Measurements from ENCODE around the gene TMEM141. TPM values are rescaled to one million over a fixed set of nuclear protein-coding genes. Genes with fewer than 3 reads are reported as not detected.

Gene TMEM141
- total RNA-seq, 1 donor from 2014 or later = 29.2 TPM

DNA sequence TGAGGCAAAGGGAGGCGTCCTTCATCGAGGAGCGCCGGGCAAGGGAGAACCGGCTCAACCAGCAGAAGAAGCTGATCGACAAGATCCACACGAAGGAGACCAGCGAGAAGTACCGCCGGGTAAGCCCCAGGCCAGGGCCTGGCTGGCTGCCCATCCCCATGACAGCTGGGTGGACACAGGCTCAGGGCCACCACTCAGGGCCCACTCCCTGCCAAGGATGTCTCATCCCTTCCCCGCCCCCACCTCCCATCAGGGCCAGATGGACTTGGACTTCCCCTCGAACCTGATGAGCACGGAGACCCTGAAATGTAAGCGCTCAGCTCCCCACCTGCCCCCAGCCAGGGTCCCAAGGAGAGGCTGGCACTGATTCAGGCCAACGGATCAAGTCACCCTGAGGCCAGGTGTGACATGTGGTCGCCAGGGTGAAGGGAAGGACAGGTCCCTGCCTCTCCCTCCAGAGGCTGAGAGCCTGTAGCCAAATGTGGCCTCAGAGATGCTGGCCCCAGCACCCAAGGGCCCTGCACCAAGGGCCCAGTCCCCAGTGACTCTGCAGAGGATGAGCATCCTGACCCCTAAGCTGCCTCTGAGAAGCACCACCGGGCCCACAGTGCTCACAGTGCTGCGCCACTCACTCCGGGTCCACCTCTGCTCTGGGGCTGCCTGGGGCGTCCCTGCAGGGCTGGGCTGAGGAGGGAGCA is 13.5 kb downstream of the TMEM141 start:
- Mint-ChIP-seq H3K4me1 (ENCODE audit: unreplicated experiment) (peaks cover 30% of the 10 kb centered on the region), H3K27ac (ENCODE audit: unreplicated experiment) (no peak overlapping the region), H3K36me3 (ENCODE audit: unreplicated experiment) (no peaks in the 10 kb centered on the region), H3K4me3 (ENCODE audit: unreplicated experiment) (no peak overlapping the region), H3K9me3 (ENCODE audit: unreplicated experiment) (no peaks in the 10 kb centered on the region), H3K27me3 (ENCODE audit: unreplicated experiment) (peaks cover 13% of the 10 kb centered on the region)
- no peak for DNase-seq (ENCODE audit: extremely low spot score, unreplicated experiment)
- TF ChIP-seq, protein P1, sequence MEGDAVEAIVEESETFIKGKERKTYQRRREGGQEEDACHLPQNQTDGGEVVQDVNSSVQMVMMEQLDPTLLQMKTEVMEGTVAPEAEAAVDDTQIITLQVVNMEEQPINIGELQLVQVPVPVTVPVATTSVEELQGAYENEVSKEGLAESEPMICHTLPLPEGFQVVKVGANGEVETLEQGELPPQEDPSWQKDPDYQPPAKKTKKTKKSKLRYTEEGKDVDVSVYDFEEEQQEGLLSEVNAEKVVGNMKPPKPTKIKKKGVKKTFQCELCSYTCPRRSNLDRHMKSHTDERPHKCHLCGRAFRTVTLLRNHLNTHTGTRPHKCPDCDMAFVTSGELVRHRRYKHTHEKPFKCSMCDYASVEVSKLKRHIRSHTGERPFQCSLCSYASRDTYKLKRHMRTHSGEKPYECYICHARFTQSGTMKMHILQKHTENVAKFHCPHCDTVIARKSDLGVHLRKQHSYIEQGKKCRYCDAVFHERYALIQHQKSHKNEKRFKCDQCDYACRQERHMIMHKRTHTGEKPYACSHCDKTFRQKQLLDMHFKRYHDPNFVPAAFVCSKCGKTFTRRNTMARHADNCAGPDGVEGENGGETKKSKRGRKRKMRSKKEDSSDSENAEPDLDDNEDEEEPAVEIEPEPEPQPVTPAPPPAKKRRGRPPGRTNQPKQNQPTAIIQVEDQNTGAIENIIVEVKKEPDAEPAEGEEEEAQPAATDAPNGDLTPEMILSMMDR (IDR thresholded peaks at IDR 0.05) = no peak

DNA sequence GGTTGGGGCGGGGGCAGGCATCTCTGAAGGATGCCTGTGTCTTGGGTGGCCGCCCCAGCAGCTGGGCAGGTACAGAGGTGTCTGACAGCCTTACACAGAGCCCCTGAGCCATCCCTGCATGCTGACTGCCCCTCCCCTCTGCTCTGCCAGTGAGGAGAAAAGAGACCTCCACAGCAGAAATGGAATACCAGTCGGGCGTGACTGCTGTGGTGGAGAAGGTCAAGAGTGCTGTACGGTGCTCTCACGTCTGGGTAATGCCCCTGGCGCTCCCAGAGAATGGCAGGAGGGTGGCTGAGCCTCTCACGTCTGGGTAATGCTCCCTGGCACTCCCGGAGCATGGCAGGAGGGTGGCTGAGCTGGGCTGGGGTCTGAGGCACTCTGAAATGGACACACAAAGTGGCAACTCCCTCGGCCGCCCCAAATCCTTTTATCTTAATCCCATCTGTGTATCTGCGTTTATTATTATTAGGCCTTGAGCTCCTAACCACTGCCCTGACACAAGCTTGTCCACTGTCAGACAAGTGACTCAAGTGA is 14.1 kb downstream of the TMEM141 start:
- TF ChIP-seq, protein P1 (IDR thresholded peaks at IDR 0.05) = no peak
- no peak for DNase-seq (ENCODE audit: extremely low spot score, unreplicated experiment)
- Mint-ChIP-seq H3K27ac (ENCODE audit: unreplicated experiment) (no peak overlapping the region), H3K4me1 (ENCODE audit: unreplicated experiment) (peaks cover 34% of the 10 kb centered on the region), H3K27me3 (ENCODE audit: unreplicated experiment) (peaks cover 13% of the 10 kb centered on the region), H3K36me3 (ENCODE audit: unreplicated experiment) (no peaks in the 10 kb centered on the region), H3K4me3 (ENCODE audit: unreplicated experiment) (no peak overlapping the region), H3K9me3 (ENCODE audit: unreplicated experiment) (no peaks in the 10 kb centered on the region)

DNA sequence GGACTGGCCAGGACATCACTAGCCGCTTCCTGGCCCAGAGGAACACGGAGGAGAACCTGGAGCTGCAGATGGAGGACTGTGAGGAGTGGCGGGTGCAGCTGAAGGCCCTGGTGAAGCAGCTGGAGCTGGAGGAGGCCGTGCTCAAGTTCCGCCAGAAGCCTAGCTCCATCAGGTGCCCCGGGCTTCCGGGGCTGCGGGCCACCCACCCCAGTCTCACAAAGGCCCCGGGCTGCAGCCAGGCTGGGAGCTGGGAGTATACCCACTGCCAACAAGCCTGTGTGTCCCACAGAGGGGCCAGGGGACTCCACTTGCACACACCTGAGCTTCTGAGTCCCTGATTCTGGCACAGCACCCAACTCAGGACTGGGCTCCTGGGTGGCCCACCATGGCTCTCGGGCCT is 14.9 kb downstream of the TMEM141 start:
- DNase-seq (ENCODE audit: extremely low spot score, unreplicated experiment) = no peak
- Mint-ChIP-seq H3K4me1 (ENCODE audit: unreplicated experiment) (peaks cover 30% of the 10 kb centered on the region), H3K9me3 (ENCODE audit: unreplicated experiment) (no peaks in the 10 kb centered on the region), H3K36me3 (ENCODE audit: unreplicated experiment) (peaks cover 3% of the 10 kb centered on the region), H3K4me3 (ENCODE audit: unreplicated experiment) (no peak overlapping the region), H3K27me3 (ENCODE audit: unreplicated experiment) (peaks cover 9% of the 10 kb centered on the region), H3K27ac (ENCODE audit: unreplicated experiment) (no peak overlapping the region)
- TF ChIP-seq, protein P1 (IDR thresholded peaks at IDR 0.05) = no peak

DNA sequence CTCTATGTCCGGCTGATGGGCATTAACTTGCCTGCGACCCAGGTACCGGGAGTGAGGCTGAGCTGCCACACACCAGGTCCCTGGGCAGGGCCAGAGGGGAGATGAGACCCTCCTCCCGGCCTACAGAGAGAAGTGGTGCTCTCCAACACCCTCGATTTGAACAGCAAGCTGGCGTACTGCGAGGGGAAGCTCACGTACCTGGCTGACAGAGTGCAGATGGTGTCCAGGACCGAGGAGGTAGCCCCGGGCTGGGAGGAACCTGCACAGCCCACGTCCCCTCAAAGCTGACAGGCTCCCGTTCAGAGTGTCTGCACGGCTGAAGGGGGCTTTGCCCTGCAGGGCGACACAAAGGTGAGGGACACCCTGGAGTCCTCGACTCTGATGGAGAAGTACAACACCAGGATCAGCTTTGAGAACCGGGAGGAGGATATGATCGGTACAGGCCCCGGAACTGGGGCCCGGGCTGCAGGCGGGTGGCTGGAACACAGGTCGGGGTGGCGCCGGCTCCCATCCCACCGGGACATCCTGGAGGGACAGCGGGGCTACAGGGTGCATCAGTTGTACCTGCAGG is 15.6 kb downstream of the TMEM141 start:
- no peaks in the 10 kb centered on the region for H3K9me3 Mint-ChIP-seq (ENCODE audit: unreplicated experiment)
- H3K27me3 Mint-ChIP-seq (ENCODE audit: unreplicated experiment) = peaks cover 6% of the 10 kb centered on the region
- TF ChIP-seq, protein P1 (IDR thresholded peaks at IDR 0.05) = no peak
- H3K4me3 Mint-ChIP-seq (ENCODE audit: unreplicated experiment) = peak overlapping the region; percentile 80
- DNase-seq (ENCODE audit: extremely low spot score, unreplicated experiment) = no peak
- H3K4me1 Mint-ChIP-seq (ENCODE audit: unreplicated experiment) = peaks cover 28% of the 10 kb centered on the region
- no peak overlapping the region for H3K27ac Mint-ChIP-seq (ENCODE audit: unreplicated experiment)
- H3K36me3 Mint-ChIP-seq (ENCODE audit: unreplicated experiment) = peaks cover 3% of the 10 kb centered on the region

Measured in osteocyte (in vitro differentiated cells).